ENCODE measurements around the gene FUT4. TPM values are rescaled to one million over a fixed set of nuclear protein-coding genes. Genes with fewer than 3 reads are reported as not detected.

Gene FUT4
- total RNA-seq, 1 experiment from 2014 or later: 24.5 TPM

GRCh38 chr11:94586978-94587377 is 43.3 kb downstream of the FUT4 start:
- Histone ChIP-seq H3K27me3 (replicated peaks; ENCODE audit: control insufficient read depth, insufficient read depth, low read length) (no peaks in the 10 kb centered on the region), H3K36me3 (ENCODE audit: control insufficient read depth, insufficient read depth, low read length) (no peaks in the 10 kb centered on the region), H3K9me3 (no peaks in the 10 kb centered on the region), H3K4me3 (ENCODE audit: low read depth, low read length) (no peak overlapping the region), H3K4me1 (peaks cover 65% of the 10 kb centered on the region)
- no peak for TF ChIP-seq CTCF (IDR thresholded peaks at IDR 0.05; ENCODE audit: insufficient read depth in 1 of 2, low read depth in 1 of 2, low read length in 1 of 2, severe bottlenecking in 1 of 2, unreplicated experiment in 1 of 2)
- Mint-ChIP-seq H3K4me1 (ENCODE audit: low read depth, unreplicated experiment) (peaks cover 60% of the 10 kb centered on the region), H3K27me3 (ENCODE audit: insufficient read depth, unreplicated experiment) (no peaks in the 10 kb centered on the region), H3K9me3 (ENCODE audit: unreplicated experiment) (no peaks in the 10 kb centered on the region), H3K4me3 (ENCODE audit: unreplicated experiment) (peak overlapping the region; percentile 41), H3K36me3 (ENCODE audit: insufficient read depth, unreplicated experiment) (peaks cover 7% of the 10 kb centered on the region), H3K27ac (ENCODE audit: unreplicated experiment) (peak overlapping the region; percentile 34)
- intact Hi-C loops (cut with micrococcal nuclease; ENCODE audit: unreplicated experiment): no loop called here
- no TSS peak for BruUV-seq (replicated peaks)
- ChIA-PET POLR2A (interaction anchor here (0.7 to 1.3 kb wide), 4 partner anchors 40 to 1203 kb away, joined by 3 to 7 read pairs (median 3); partner anchors contain the start of genes FAM76B and FUT4), CTCF (interaction anchor here (0.6 to 1.5 kb wide), 7 partner anchors 10 to 692 kb away, joined by 3 to 14 read pairs (median 4); no protein-coding TSS in a partner anchor)
- DNase-seq: peak; percentile 73 to 75

- H3K4me3 ChIP-seq (ENCODE audit: low read depth, low read length): no peak overlapping the region
- Mint-ChIP-seq H3K27ac (ENCODE audit: unreplicated experiment) (peak overlapping the region; percentile 34), H3K27me3 (ENCODE audit: insufficient read depth, unreplicated experiment) (no peaks in the 10 kb centered on the region), H3K4me3 (ENCODE audit: unreplicated experiment) (peak overlapping the region; percentile 57), H3K36me3 (ENCODE audit: insufficient read depth, unreplicated experiment) (peaks cover 7% of the 10 kb centered on the region), H3K4me1 (ENCODE audit: low read depth, unreplicated experiment) (peaks cover 60% of the 10 kb centered on the region), H3K9me3 (ENCODE audit: unreplicated experiment) (no peaks in the 10 kb centered on the region)
- H3K27me3 ChIP-seq (replicated peaks; ENCODE audit: control insufficient read depth, insufficient read depth, low read length): no peaks in the 10 kb centered on the region
- no peaks in the 10 kb centered on the region for H3K36me3 ChIP-seq (ENCODE audit: control insufficient read depth, insufficient read depth, low read length)
- TF ChIP-seq CTCF (IDR thresholded peaks at IDR 0.05; ENCODE audit: insufficient read depth in 1 of 2, low read depth in 1 of 2, low read length in 1 of 2, severe bottlenecking in 1 of 2, unreplicated experiment in 1 of 2): no peak
- intact Hi-C loops (cut with micrococcal nuclease; ENCODE audit: unreplicated experiment): loop anchor here (1.0 kb wide), 2 partner anchors 10 to 44 kb away; no protein-coding TSS in a partner anchor
- H3K9me3 ChIP-seq: no peaks in the 10 kb centered on the region
- peaks cover 61% of the 10 kb centered on the region for H3K4me1 ChIP-seq
- DNase-seq: peak; percentile 87 to 93
- ChIA-PET POLR2A (interaction anchor here (0.5 to 1.7 kb wide), 5 partner anchors 43 to 562 kb away, joined by 3 to 10 read pairs (median 3); partner anchors contain the start of genes FUT4 and PANX1), CTCF (interaction anchor here (0.6 to 1.5 kb wide), 7 partner anchors 8 to 83 kb away, joined by 3 to 7 read pairs (median 4); partner anchors contain the start of gene FUT4)
- no TSS peak for BruUV-seq (replicated peaks)
Observed at GRCh38 chr11:94588366-94588942, 44.7 kb downstream of the FUT4 start.

GRCh38 chr11:94590352-94591041 is 46.8 kb downstream of the FUT4 start:
- no TSS peak for BruUV-seq (replicated peaks)
- no peak overlapping the region for H3K4me3 ChIP-seq (ENCODE audit: low read depth, low read length)

More at GRCh38 chr11:94590352-94591041, 46.8 kb downstream of the FUT4 start:
- POLR2A ChIA-PET: no interaction called here
- no peaks in the 10 kb centered on the region for H3K27me3 Mint-ChIP-seq (ENCODE audit: insufficient read depth, unreplicated experiment)
- CTCF ChIA-PET: interaction anchor here (1.3 to 1.6 kb wide), 2 partner anchors 69 to 695 kb away, joined by 3 to 4 read pairs; no protein-coding TSS in a partner anchor
- no peak for TF ChIP-seq CTCF (IDR thresholded peaks at IDR 0.05; ENCODE audit: insufficient read depth in 1 of 2, low read depth in 1 of 2, low read length in 1 of 2, severe bottlenecking in 1 of 2, unreplicated experiment in 1 of 2)
- intact Hi-C loops (cut with micrococcal nuclease; ENCODE audit: unreplicated experiment): no loop called here
- H3K27me3 ChIP-seq (replicated peaks; ENCODE audit: control insufficient read depth, insufficient read depth, low read length): no peaks in the 10 kb centered on the region
- no peaks in the 10 kb centered on the region for H3K9me3 Mint-ChIP-seq (ENCODE audit: unreplicated experiment)
- H3K36me3 ChIP-seq (ENCODE audit: control insufficient read depth, insufficient read depth, low read length): no peaks in the 10 kb centered on the region
- H3K27ac Mint-ChIP-seq (ENCODE audit: unreplicated experiment): peak overlapping the region; percentile 34
- no peak overlapping the region for H3K4me3 Mint-ChIP-seq (ENCODE audit: unreplicated experiment)
- peaks cover 54% of the 10 kb centered on the region for H3K4me1 Mint-ChIP-seq (ENCODE audit: low read depth, unreplicated experiment)
- H3K9me3 ChIP-seq: no peaks in the 10 kb centered on the region
- DNase-seq: no peak
- H3K4me1 ChIP-seq: peaks cover 46% of the 10 kb centered on the region
- peaks cover 7% of the 10 kb centered on the region for H3K36me3 Mint-ChIP-seq (ENCODE audit: insufficient read depth, unreplicated experiment)
